Activated CD8-positive, alpha-beta memory T cell treated with anti-CD3 and anti-CD28 coated beads for 4 hours (primary cell): ENCODE measurements around the gene FBXW8.

ENCODE experiments used
- DNase-seq, 2 donors: peaks; one replicate each; pipeline ENCODE4 v3.0.0-alpha.2; 2020; ENCODE audit warnings: low read depth in 2 of 2

Gene FBXW8

GRCh38 chr12:116996093-116996492, 85.3 kb downstream of the FBXW8 start:
- no peak for DNase-seq

GRCh38 chr12:116996621-116997020, 85.9 kb downstream of the FBXW8 start:
- no peak for DNase-seq

DNA sequence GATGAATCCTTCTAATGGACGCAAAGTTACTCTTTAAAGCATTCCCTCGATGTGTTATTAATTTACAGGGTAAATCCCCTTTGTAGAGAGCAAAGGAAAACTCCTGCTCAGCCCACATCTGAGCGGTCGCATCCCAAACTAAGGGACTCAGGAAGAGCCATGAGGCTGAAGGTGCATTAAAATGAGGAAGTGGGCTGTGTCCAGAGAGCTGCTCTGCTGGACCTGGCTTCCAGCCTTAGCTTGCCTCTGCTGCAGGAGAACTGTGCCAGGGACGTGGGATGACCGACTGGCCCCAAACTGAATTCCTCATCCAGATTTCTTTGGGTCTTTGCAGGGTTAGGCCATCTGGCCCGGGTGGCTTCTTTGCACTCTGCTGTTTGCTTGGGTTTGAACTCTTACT, 88.3 kb downstream of the FBXW8 start:
- DNase-seq: no peak

- no peak for DNase-seq
Measured at GRCh38 chr12:117000316-117000715, 89.6 kb downstream of the FBXW8 start.

GRCh38 chr12:117002051-117002817, 91.5 kb downstream of the FBXW8 start:
- no peak for DNase-seq

GRCh38 chr12:117003883-117004404, 93.2 kb downstream of the FBXW8 start:
- DNase-seq: no peak

GRCh38 chr12:117005417-117006046, 94.8 kb downstream of the FBXW8 start:
- no peak for DNase-seq

GRCh38 chr12:117006333-117006732, 95.6 kb downstream of the FBXW8 start:
- no peak for DNase-seq

DNA sequence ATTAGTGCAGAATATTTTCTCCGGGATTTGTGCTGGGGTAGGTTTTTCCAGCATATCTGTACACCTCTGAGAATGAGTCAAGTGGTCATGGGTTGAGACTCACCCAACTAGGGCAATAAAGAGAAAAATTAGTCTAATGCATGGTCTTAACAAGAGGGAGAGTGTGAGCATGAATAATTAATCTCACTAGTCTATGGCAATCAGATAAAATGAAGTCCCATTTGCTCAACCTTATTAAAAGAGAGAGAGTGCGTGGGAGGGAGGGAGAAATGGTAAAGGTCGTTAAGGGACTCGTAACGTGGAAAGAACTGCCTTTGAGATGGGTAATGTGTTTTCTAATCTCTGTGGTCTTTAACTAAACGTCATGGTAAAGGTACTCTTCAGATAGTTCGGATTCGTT, 96.8 kb downstream of the FBXW8 start:
- no peak for DNase-seq

- DNase-seq: no peak
Measured at GRCh38 chr12:117009759-117010158, 99.0 kb downstream of the FBXW8 start.

DNA sequence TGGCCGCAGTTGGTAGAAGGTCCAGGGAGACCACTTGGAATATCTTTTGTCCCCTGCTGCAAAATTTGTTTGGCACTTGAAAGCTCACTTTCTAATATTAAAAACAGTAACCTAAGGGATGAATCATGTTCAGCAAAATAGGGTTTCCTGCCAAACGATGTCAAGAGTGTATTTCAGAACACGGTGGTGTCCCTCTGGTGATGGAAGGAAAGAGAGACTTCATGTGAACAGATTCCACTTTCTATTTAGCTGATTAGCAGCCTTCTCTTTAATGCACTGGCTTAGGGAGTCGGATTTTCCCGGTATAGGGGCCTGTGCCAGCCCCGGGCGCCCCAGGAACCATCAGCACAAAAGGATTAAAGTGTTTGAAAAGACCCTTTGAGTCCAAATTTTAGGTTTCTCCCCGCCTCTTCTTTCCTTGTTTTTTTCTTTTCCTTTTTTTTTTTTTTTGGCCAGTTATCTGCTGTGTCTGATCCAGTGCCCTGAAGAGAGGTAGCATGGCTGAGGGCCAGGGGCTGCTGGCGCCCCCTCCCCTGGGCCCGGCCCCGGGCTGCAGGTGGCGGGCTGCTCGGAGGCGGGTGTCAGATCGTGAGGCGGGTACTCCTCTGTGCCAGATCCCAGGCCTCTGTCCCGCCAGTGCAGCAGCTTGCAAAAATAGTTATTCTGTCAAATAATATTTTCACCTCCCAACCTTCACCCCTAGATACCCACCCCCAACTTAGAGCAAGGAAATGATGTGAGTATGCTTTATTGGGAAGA, 100.1 kb downstream of the FBXW8 start:
- no peak for DNase-seq

GRCh38 chr12:117011988-117012805, 101.4 kb downstream of the FBXW8 start:
- DNase-seq: no peak

- DNase-seq: no peak
Measured at GRCh38 chr12:117013726-117014125, 103.0 kb downstream of the FBXW8 start.

DNA sequence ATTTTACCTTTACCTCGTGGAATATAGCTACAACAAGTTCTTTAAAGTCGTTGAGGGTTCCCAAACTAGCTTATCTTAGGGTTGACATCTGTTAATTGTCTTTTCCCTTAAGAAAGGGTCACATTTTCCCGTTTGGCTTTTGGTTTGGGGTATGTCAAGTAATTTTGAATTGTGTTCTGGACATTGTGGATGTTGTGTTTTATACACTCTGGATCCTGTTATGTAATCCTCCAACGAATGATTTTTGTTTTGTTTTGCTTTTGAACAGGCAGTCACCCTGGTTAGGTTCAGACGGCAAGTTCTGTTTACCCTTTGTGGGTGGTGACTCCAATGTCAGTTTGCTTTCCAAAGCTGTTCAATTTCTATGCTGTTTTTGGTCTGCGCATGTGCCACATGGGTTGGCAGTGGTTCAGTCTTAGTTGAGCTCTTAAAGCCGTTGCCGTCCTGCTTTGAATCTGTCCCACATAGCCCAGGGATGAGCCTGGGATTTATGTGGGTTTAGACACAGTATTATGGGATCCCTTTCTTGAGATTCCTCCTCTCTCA, 103.7 kb downstream of the FBXW8 start:
- DNase-seq: no peak

DNA sequence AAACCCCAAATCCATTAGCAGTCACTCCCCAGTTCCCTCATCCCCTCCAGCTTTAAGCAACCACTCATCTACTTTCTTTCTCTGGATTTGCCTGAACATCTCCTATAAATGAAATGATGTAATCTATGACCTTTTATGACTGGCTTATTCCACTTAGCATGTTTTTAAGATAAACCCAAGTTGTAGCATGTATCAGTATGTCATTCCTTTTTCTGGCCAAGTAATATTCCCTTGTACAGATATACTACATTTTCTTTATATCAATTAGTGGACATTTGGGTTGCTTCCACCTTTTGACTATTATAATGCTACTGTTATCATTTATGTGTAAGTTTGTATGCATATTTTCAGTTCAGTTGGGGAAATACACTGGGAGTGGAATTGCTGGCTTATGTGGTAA, 105.1 kb downstream of the FBXW8 start:
- DNase-seq: no peak

- no peak for DNase-seq
Measured at GRCh38 chr12:117017807-117018206, 107.1 kb downstream of the FBXW8 start.

DNA sequence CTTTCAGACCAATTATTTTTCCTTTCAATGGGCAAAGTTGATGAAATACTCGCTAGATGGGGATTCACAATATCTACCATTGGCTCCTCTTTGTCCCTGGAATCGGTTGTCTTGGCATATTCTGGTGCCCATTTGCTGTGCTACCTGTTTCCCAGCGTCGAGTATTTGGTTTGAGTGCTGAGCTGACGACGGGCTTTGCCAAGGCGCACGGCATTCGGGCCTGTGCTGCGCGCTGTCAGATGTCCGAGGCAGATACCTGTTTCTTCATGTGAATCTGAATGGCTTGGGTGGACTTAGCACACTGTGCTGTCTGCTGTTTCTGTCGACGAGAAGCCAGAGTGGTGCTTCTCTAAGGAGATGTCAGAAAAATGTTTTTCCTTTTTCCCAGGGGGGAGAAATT, 107.5 kb downstream of the FBXW8 start:
- DNase-seq: no peak

- no peak for DNase-seq
Measured at GRCh38 chr12:117018685-117019084, 107.9 kb downstream of the FBXW8 start.

GRCh38 chr12:117019866-117020265, 109.1 kb downstream of the FBXW8 start:
- DNase-seq: no peak

- no peak for DNase-seq
Measured at GRCh38 chr12:117020536-117021220, 109.9 kb downstream of the FBXW8 start.

DNA sequence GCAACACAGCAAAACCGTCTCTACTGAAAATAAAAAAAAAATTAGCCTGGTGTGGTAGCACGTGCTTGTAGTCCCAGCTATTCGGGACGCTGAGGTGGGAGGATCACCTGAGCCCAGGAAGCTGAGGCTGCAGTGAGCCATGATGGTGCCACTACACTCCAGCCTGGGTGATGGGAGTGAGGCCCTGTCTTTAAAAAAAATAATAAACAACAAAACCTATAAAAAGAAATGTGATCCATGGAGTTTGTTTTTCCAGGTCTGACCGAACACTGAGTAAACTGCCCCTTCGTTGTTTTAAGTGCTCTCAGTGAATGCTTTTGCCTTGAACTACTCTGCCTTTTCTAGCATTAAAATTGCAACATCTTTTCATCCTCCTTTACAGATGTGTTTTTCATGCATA, 111.7 kb downstream of the FBXW8 start:
- no peak for DNase-seq
